Heart right ventricle (tissue), 16 donors: ENCODE measurements around the gene PPP1R14C. TPM values are rescaled to one million over a fixed set of nuclear protein-coding genes. Genes with fewer than 3 reads are reported as not detected.

ENCODE experiments used
- ATAC-seq, 8 donors: fragments of 200-7000 bp; cut with Tn5 transposase; one replicate each; pipeline ENCODE4 v1.9.1; 2020; ENCODE audit warnings: mild to moderate bottlenecking in 8 of 8, moderate library complexity in 8 of 8, moderate number of reproducible peaks in 1 of 8
- DNase-seq, 2 donors: peaks; one replicate each; pipeline ENCODE4 v3.0.0-alpha.2; 2020
- H3K27ac ChIP-seq, 10 donors: fragments of 200-600 bp; sonication (generic) in 2 of 10; one replicate each; pipeline versions ENCODE4 v1.5.0 to v1.8.0; 2020 to 2022; ENCODE audit warnings: mild to moderate bottlenecking in 3 of 10
- H3K27me3 ChIP-seq, 7 donors: fragments of 200-600 bp; one replicate each; pipeline ENCODE4 v1.8.0; 2021 to 2022; ENCODE audit warnings: mild to moderate bottlenecking in 2 of 7
- H3K36me3 ChIP-seq, 9 donors: fragments of 200-600 bp; sonication (generic) in 1 of 9; one replicate each; pipeline versions ENCODE4 v1.5.0 to v1.8.0; 2020 to 2022; ENCODE audit warnings: mild to moderate bottlenecking in 2 of 9
- H3K4me1 ChIP-seq, 9 donors: fragments of 200-600 bp; sonication (generic) in 1 of 9; one replicate each; pipeline versions ENCODE4 v1.5.0 to v1.8.0; 2020 to 2022; ENCODE audit warnings: mild to moderate bottlenecking in 4 of 9
- H3K4me3 ChIP-seq, 10 donors: fragments of 200-600 bp; sonication (generic) in 2 of 10; one replicate each; pipeline versions ENCODE4 v1.5.0 to v1.8.0; 2020 to 2022; ENCODE audit warnings: mild to moderate bottlenecking in 7 of 10, moderate library complexity in 2 of 10
- H3K9me3 ChIP-seq, 11 donors: fragments of 200-600 bp in 10 of 11; sonication (generic) in 2 of 11; one replicate each; pipeline versions ENCODE4 v1.5.0 to v1.8.0; 2013 to 2022; ENCODE audit warnings: mild to moderate bottlenecking in 2 of 11, control low read depth in 1 of 11, moderate library complexity in 1 of 11
- CTCF ChIP-seq, 9 donors: fragments of 200-600 bp; sonication (generic) in 2 of 9; IDR thresholded peaks; one replicate each; pipeline versions ENCODE4 v1.5.0 to v1.8.0; 2021 to 2022; ENCODE audit warnings: antibody characterized with exemption in 9 of 9, mild to moderate bottlenecking in 5 of 9, moderate library complexity in 1 of 9
- WGBS, 2 donors: extraction: QIAGEN DNeasy Blood & Tissue Kit; methylation state at CpG; one replicate each; pipeline ENCODE4 v1.1.7; 2013; ENCODE audit warnings: inconsistent platforms in 1 of 2; 5-methylcytosine and 5-hydroxymethylcytosine counted together
- intact Hi-C, 10 donors: fragments of 100-400 bp; cut with DNase I; formaldehyde crosslinking; loops; one replicate each; pipeline versions ENCODE4 v1.11.1 to v1.14.2; 2022
- polyA plus RNA-seq, 2 donors: library from polyadenylated mRNA; stranded (reverse); fragments of 200-250 nt; gene quantifications; one replicate each; pipeline ENCODE4 v1.2.3, GENCODE V29; 2013
- total RNA-seq, 10 donors: library from RNA; stranded (reverse); fragmentation: NEBNext Ultra II Directional in 3 of 10; extraction: Animal tissue kit (Norgen Biotek cat#: 25700) in 3 of 10; gene quantifications; one replicate each; pipeline versions ENCODE4 v1.2.1 to v1.2.4, GENCODE V29; 2021 to 2023
- donor health status: Arrhythmogenic right ventricular cardiomyopathy.
- donor health status: ischemic (EF 13 %, LVEDD 7.1; RV severe dilation, severe dysfunction).
- donor health status: healthy with polysubstance abuse.
- donor health status: DM: no; HTN: yes; CAD: no.
- donor health status: DM: no; HTN: no; CAD: no.
- donor health status: ischemic (EF 25% LVEDD 6.9; RV normal size, moderate dysfunction).
- donor health status: ischemic (EF 25% LVEDD 5.7; RV mildly dilated, moderate dysfunction).
- donor health status: healthy.
- donor health status: DM: yes; HTN: yes; CAD: no.
- donor health status: Ischemic cardiomyopathy.
- donor health status: ischemic (EF 35%, LVEDD 5.7; RV mildly dilated, moderate dysfunction).
- donor health status: nonischemic (EF 11% LVEDD 7.7; RV severe dilation, severe dysfunction).
- donor health status: DM: yes; HTN: yes; CAD: no.
- donor health status: PGD.
- donor health status: ischemic (EF 29% LVEDD 5.4; RV normal size, mild dysfunction).
- donor health status: nonischemic (EF 23%, LVEDD 6.1; RV moderate dilation, normal function).

Gene PPP1R14C
- total and polyA plus RNA-seq, 12 donors, result 22.6 to 145 (median 92.1) TPM

GRCh38 chr6:150272264-150272975 is 129.6 kb downstream of the PPP1R14C start:
- intact Hi-C loops, result no loop called here
- no peak for TF ChIP-seq CTCF (IDR thresholded peaks at IDR 0.05)
- no peaks in the 10 kb centered on the region for H3K36me3 ChIP-seq
- no peak overlapping the region for H3K4me3 ChIP-seq
- H3K4me1 ChIP-seq, result no peaks in the 10 kb centered on the region
- H3K27ac ChIP-seq, result no peak overlapping the region
- peaks cover 0 to 5% (median 0%) of the 10 kb centered on the region in 11 donors for H3K9me3 ChIP-seq
- H3K27me3 ChIP-seq, result peaks cover 0 to 4% (median 0%) of the 10 kb centered on the region in 7 donors
- no peak for ATAC-seq
- DNase-seq, result no peak
- WGBS, 2 donors, result 91 to 95% methylated on average over 7 of the region's 7 CpGs

GRCh38 chr6:150272976-150273315 is 130.1 kb downstream of the PPP1R14C start:
- Histone ChIP-seq H3K9me3 (peaks cover 0 to 5% (median 0%) of the 10 kb centered on the region in 11 donors), H3K4me1 (no peaks in the 10 kb centered on the region), H3K4me3 (no peak overlapping the region), H3K27ac (no peak overlapping the region), H3K36me3 (no peaks in the 10 kb centered on the region), H3K27me3 (peaks cover 0 to 4% (median 0%) of the 10 kb centered on the region in 7 donors)
- no peak for TF ChIP-seq CTCF (IDR thresholded peaks at IDR 0.05)
- 93% methylated on average over 2 of the region's 2 CpGs for WGBS, 2 donors
- DNase-seq, result no peak
- intact Hi-C loops, result no loop called here
- ATAC-seq, result no peak

GRCh38 chr6:150273457-150274309 is 130.8 kb downstream of the PPP1R14C start:
- TF ChIP-seq CTCF (IDR thresholded peaks at IDR 0.05), result no peak
- 87 to 90% methylated on average over 15 of the region's 15 CpGs for WGBS, 2 donors
- ATAC-seq, result peak in 1 of 8 donors; percentile 33
- peaks cover 0 to 6% (median 0%) of the 10 kb centered on the region in 7 donors for H3K27me3 ChIP-seq
- peaks cover 0 to 5% (median 0%) of the 10 kb centered on the region in 11 donors for H3K9me3 ChIP-seq
- no peak overlapping the region for H3K27ac ChIP-seq
- intact Hi-C loops, result no loop called here
- no peak for DNase-seq
- no peaks in the 10 kb centered on the region for H3K36me3 ChIP-seq
- no peaks in the 10 kb centered on the region for H3K4me1 ChIP-seq
- no peak overlapping the region for H3K4me3 ChIP-seq

GRCh38 chr6:150275489-150275888 is 132.6 kb downstream of the PPP1R14C start:
- Histone ChIP-seq H3K36me3 (no peaks in the 10 kb centered on the region), H3K27ac (no peak overlapping the region), H3K4me3 (no peak overlapping the region), H3K4me1 (no peaks in the 10 kb centered on the region), H3K27me3 (peaks cover 0 to 12% (median 3%) of the 10 kb centered on the region in 7 donors), H3K9me3 (no peaks in the 10 kb centered on the region)
- intact Hi-C loops, result no loop called here
- no peak for DNase-seq
- 86 to 87% methylated on average over 6 of the region's 6 CpGs for WGBS, 2 donors
- TF ChIP-seq CTCF (IDR thresholded peaks at IDR 0.05), result no peak
- no peak for ATAC-seq
